ENCODE measurements around the gene PTPN14. TPM values are rescaled to one million over a fixed set of nuclear protein-coding genes. Genes with fewer than 3 reads are reported as not detected.
A peak's percentile ranks its signal among the peaks of the same experiment; 100 is the strongest.

Gene PTPN14
- total and polyA plus RNA-seq, 3 donors from 2014 or later: 14.8 to 59.2 (median 42.2) TPM

DNA sequence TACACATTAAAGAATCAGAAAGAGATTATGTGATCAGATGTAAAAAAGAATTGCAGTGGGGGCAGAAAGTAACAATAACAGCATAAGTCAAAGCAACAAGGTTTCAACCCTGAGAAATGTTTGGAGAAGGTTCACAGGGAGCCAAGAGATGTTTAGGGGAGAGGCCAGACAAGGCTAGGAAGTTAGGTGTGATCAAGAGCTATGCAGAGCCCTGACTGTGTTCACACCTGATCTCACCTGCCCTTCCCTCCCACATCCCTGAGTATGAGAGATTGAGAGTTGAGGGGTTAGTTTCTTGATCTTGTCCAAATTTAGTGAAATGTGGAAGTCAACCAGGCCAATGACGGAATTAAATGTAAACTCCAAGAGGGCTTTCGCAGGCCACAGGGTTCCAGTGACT is 10.2 kb downstream of the PTPN14 start:
- WGBS, 2 donors: 96 to 100% methylated on average over 2 of the region's 2 CpGs
- Histone ChIP-seq H3K4me1 (peaks cover 5% of the 10 kb centered on the region), H3K9me3 (no peaks in the 10 kb centered on the region), H3K27me3 (no peaks in the 10 kb centered on the region), H3K4me3 (no peak overlapping the region), H3K36me3 (ENCODE audit: low read depth, missing control alignments) (no peaks in the 10 kb centered on the region), H3K27ac (no peak overlapping the region)
- intact Hi-C loops (cut with DNase I; ENCODE audit: low total_unique reads): no loop called here
- DNase-seq: no peak
- TF ChIP-seq, protein P1, sequence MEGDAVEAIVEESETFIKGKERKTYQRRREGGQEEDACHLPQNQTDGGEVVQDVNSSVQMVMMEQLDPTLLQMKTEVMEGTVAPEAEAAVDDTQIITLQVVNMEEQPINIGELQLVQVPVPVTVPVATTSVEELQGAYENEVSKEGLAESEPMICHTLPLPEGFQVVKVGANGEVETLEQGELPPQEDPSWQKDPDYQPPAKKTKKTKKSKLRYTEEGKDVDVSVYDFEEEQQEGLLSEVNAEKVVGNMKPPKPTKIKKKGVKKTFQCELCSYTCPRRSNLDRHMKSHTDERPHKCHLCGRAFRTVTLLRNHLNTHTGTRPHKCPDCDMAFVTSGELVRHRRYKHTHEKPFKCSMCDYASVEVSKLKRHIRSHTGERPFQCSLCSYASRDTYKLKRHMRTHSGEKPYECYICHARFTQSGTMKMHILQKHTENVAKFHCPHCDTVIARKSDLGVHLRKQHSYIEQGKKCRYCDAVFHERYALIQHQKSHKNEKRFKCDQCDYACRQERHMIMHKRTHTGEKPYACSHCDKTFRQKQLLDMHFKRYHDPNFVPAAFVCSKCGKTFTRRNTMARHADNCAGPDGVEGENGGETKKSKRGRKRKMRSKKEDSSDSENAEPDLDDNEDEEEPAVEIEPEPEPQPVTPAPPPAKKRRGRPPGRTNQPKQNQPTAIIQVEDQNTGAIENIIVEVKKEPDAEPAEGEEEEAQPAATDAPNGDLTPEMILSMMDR (IDR thresholded peaks at IDR 0.05): no peak
- no peak for TF ChIP-seq POLR2A (IDR thresholded peaks at IDR 0.05)

DNA sequence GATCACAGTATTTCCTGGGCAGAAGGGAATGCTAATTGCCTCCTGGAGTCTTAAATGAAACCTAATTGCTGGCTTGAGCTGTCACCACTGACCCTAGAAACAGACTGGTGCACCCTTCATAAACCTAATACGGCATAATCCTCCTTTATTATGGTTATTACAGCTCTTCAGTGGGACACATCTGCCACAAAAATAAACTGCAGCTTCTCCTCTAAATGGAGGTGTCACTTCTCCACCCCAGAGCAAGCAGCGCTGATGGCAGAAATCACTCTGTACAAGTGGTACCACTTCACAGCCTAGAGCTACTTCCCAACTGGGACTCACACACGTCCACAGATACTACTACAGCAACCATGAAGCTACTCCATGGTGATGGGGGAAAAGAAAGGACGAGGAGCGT is 11.1 kb downstream of the PTPN14 start:
- H3K36me3 ChIP-seq (ENCODE audit: low read depth, missing control alignments): no peaks in the 10 kb centered on the region
- DNase-seq: no peak
- H3K27me3 ChIP-seq: no peaks in the 10 kb centered on the region
- intact Hi-C loops (cut with DNase I; ENCODE audit: low total_unique reads): no loop called here
- H3K4me1 ChIP-seq: peaks cover 5% of the 10 kb centered on the region
- TF ChIP-seq, protein P1 (IDR thresholded peaks at IDR 0.05): no peak
- TF ChIP-seq POLR2A (IDR thresholded peaks at IDR 0.05): no peak
- H3K4me3 ChIP-seq: no peak overlapping the region
- no peaks in the 10 kb centered on the region for H3K9me3 ChIP-seq
- WGBS, 2 donors: 83 to 85% methylated on average over 5 of the region's 5 CpGs
- H3K27ac ChIP-seq: no peak overlapping the region

DNA sequence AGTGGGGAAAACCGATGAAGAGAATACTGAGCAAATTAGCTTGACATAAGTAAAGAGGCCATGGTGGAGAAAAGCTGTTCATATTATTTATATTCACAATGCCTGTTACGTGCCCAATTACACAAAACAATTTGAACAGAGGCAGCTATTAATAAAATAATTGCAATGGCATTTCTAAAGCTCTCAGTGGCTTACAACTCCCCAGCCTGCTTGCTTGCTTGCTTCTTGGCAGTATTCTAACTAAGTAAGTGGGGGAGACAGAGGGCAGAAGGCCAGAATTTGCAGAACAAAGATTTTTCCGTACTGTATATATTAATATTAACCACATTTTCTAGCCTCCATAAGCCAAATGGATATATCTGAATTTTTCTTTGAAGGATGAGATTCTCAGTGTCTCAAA is 12.9 kb downstream of the PTPN14 start:
- DNase-seq: peak; percentile 42
- TF ChIP-seq, protein P1 (IDR thresholded peaks at IDR 0.05): no peak
- TF ChIP-seq POLR2A (IDR thresholded peaks at IDR 0.05): no peak
- no peak overlapping the region for H3K4me3 ChIP-seq
- H3K9me3 ChIP-seq: no peaks in the 10 kb centered on the region
- intact Hi-C loops (cut with DNase I; ENCODE audit: low total_unique reads): no loop called here
- peaks cover 5% of the 10 kb centered on the region for H3K4me1 ChIP-seq
- no peaks in the 10 kb centered on the region for H3K36me3 ChIP-seq (ENCODE audit: low read depth, missing control alignments)
- no peaks in the 10 kb centered on the region for H3K27me3 ChIP-seq
- 47 to 61% methylated on average over 3 of the region's 3 CpGs for WGBS, 2 donors
- H3K27ac ChIP-seq: no peak overlapping the region

DNA sequence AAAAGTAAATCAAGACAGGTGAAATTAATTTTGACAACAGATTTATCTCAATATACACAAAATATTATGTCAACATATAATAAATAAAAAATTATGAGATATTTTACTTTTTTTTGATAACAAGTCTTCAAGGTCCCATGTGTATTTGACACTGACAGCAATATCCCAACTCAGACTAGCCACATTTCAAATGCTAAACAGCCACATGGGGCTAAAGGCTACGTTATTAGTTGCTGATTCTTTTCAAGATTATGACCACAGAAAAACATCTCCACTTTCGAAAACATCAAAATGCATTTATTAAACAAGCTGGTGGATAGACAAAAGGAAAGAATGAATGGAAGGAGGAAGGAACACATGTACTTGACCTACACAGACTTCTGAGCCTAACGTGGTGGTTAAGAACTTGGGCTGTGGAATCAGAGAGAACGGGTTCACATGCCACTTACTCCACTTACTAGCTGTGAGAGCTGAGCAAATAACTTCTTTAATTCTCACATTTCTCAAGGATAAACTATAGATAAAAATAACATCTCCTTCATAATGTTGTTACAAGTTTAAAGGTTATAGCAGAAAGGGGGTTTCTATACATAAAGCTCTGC is 13.4 kb downstream of the PTPN14 start:
- no peak overlapping the region for H3K27ac ChIP-seq

More for the DNA sequence above, 13.4 kb downstream of the PTPN14 start:
- no peaks in the 10 kb centered on the region for H3K27me3 ChIP-seq
- TF ChIP-seq POLR2A (IDR thresholded peaks at IDR 0.05): no peak
- TF ChIP-seq, protein P1 (IDR thresholded peaks at IDR 0.05): no peak
- H3K9me3 ChIP-seq: no peaks in the 10 kb centered on the region
- H3K36me3 ChIP-seq (ENCODE audit: low read depth, missing control alignments): no peaks in the 10 kb centered on the region
- 68 to 69% methylated on average over 4 of the region's 4 CpGs for WGBS, 2 donors
- H3K4me1 ChIP-seq: peaks cover 5% of the 10 kb centered on the region
- intact Hi-C loops (cut with DNase I; ENCODE audit: low total_unique reads): no loop called here
- DNase-seq: no peak
- H3K4me3 ChIP-seq: no peak overlapping the region
